NOMO-1 treated with DMSO at 0.1 percent for 48 hours (cell line): Measurements from ENCODE around the gene PLSCR3.
"Not testable (repeated sequence)": the region's sequence is repeated elsewhere in the genome, so short reads cannot be mapped to it uniquely, and the experiment has no call there.

ENCODE experiments used
- DNase-seq: peaks from one replicate; lab custom pipeline; 2025; ENCODE audit not compliant: unreplicated experiment; lab: John Stamatoyannopoulos, UW

The PLSCR3 gene

GRCh38 chr17:7382901-7383300 is 11.4 kb downstream of the PLSCR3 start:
- DNase-seq, result no peak

- no peak for DNase-seq
Observed at GRCh38 chr17:7380855-7381683, 13.3 kb downstream of the PLSCR3 start, which contains the start of gene TNK1. TNK1 (plus strand) TSS chr17:7381089; CDS start chr17:7382927, 1,838 bp downstream.

GRCh38 chr17:7380321-7380720 is 14.0 kb downstream of the PLSCR3 start:
- no peak for DNase-seq

GRCh38 chr17:7379134-7379533 is 15.2 kb downstream of the PLSCR3 start:
- no peak for DNase-seq

GRCh38 chr17:7374353-7374752 is 20.0 kb downstream of the PLSCR3 start:
- DNase-seq, result no peak

GRCh38 chr17:7370853-7371252 is 23.5 kb downstream of the PLSCR3 start:
- DNase-seq, result no peak

- DNase-seq, result no peak
Observed at GRCh38 chr17:7369825-7370224, 24.5 kb downstream of the PLSCR3 start.

GRCh38 chr17:7368599-7368994 is 25.7 kb downstream of the PLSCR3 start:
- not testable (repeated sequence) for DNase-seq

GRCh38 chr17:7367918-7368598 is 26.3 kb downstream of the PLSCR3 start:
- DNase-seq, result no peak

GRCh38 chr17:7367083-7367482 is 27.2 kb downstream of the PLSCR3 start:
- no peak for DNase-seq

- DNase-seq, result not testable (repeated sequence)
Observed at GRCh38 chr17:7365963-7366362, 28.4 kb downstream of the PLSCR3 start.

- DNase-seq, result no peak
Observed at GRCh38 chr17:7363311-7363710, 31.0 kb downstream of the PLSCR3 start.

GRCh38 chr17:7361906-7362305 is 32.4 kb downstream of the PLSCR3 start:
- no peak for DNase-seq

- no peak for DNase-seq
Observed at GRCh38 chr17:7357381-7357780, 36.9 kb downstream of the PLSCR3 start.

- DNase-seq, result no peak
Observed at GRCh38 chr17:7356756-7357155, 37.6 kb downstream of the PLSCR3 start.

GRCh38 chr17:7356072-7356549 is 38.2 kb downstream of the PLSCR3 start:
- peak; percentile 60 for DNase-seq

- no peak for DNase-seq
Observed at GRCh38 chr17:7355573-7355972, 38.8 kb downstream of the PLSCR3 start.

GRCh38 chr17:7355053-7355452 is 39.3 kb downstream of the PLSCR3 start, which contains the start of gene TMEM95:
TMEM95 (plus strand) TSS chr17:7355156; CDS start chr17:7355205, 49 bp downstream.
- DNase-seq, result no peak

- no peak for DNase-seq
Observed at GRCh38 chr17:7354262-7354843, 40.0 kb downstream of the PLSCR3 start.

GRCh38 chr17:7352910-7353635 is 41.3 kb downstream of the PLSCR3 start:
- no peak for DNase-seq

- DNase-seq, result no peak
Observed at GRCh38 chr17:7352503-7352889, 41.8 kb downstream of the PLSCR3 start.
